Measurements from ENCODE around the gene KLF7.

Gene KLF7

DNA sequence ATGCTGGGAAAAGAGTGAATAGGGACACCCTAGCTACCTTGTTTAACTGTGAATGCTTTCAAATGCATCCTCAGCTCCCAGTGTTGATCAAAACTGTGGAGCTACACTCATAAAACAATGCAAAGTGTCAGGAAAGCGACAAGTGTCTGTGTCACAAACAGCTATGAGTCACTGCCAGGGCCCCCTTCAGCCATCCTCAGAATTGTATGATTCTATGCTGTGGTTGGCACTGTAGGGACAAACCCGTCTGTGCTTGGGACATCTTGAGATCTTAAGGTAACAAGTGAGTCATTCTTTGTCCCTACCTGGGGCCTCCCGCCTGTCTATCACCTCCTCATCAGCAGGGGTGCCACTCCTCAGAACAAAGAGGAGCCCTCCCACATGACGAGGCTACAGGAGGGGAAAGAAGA is 42.4 kb downstream of the KLF7 start:
- no peak for DNase-seq

DNA sequence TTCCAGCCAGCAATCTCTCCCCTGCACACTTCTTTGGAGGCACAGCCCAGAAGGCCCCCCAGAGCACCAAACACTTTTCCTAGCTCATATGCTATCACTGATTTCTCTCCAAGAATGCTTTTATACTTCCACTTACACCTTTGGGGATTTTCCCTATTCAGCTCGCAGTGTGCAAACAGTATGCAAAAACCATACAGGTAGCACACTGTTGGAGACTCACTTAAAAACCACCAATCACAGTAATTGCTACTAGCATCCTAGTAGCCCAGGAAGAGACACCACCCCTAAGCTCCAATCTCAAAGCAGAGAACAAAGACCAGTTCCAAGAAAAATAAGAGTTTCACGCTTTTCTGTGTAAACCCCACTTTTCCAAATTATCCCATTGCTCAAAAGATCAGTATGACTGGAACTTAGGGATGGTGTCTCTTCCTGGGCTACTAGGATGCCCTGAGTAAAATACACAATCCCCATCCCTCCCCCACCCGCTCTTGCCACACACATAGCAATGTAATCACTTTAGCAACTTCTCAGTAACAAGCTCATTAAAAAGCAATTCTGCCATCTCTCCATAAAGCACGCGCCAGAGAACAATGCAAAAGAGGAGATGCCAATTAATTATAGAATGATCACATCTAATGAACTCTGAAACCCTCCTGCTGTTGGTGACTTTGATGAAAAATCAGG is 43.0 kb downstream of the KLF7 start:
- DNase-seq: no peak

DNA sequence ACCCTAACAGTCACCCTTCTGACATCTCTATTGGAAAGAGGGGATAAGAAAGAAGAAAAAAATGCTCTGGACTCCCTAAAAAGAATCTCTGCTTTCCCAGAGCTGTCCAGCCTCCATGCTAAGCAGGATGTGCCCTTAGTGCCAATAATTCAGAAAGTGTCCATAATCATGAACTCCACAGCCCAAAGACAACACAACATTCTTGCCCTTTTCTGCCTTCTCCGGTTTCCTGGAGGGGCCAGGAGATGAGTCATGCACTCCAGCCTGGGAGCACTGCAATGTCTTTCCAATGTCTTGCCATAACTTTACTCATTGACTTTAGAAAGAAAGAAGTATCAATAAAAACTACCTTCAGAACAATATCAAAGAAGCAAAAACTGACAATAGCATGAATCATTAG is 44.0 kb downstream of the KLF7 start:
- peak in 1 of 2 experiments; percentile 58 for DNase-seq

DNA sequence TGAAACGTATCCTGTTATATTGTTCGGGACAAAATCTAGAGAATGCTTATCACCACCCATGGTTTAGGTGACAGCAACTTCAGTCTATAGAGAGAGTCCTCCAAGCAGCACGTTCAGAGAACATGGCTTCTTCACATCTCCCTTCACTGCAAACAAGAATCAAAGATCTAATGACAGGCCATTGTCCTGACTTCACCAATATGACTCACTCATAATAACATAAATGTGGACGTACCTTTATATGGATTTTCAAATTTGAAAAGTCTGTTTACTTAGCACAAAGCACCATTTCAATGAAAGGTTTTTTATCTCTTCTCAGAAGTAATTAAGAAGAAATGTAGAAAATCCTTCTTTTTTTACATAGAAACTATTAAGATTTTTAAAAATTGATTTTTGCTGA is 46.7 kb downstream of the KLF7 start:
- no peak for DNase-seq

DNA sequence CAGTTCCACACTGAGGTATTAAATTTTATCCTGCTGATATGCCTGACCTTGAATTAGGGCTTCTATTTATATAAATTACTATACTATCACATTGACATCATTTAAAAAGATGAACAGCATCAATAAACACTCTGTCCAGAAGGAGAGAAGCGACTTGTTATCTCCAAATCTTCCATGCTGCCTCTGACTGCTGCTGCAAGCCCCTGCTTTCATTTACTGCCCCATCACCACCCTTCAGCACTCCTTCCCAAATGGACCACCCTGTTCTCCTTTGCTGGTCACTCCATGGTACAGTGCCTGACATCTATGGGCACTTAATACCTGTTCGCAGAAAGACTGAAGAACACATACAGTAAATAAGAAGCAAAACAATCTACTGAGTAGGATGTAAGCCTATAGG is 48.1 kb downstream of the KLF7 start:
- DNase-seq: no peak

DNA sequence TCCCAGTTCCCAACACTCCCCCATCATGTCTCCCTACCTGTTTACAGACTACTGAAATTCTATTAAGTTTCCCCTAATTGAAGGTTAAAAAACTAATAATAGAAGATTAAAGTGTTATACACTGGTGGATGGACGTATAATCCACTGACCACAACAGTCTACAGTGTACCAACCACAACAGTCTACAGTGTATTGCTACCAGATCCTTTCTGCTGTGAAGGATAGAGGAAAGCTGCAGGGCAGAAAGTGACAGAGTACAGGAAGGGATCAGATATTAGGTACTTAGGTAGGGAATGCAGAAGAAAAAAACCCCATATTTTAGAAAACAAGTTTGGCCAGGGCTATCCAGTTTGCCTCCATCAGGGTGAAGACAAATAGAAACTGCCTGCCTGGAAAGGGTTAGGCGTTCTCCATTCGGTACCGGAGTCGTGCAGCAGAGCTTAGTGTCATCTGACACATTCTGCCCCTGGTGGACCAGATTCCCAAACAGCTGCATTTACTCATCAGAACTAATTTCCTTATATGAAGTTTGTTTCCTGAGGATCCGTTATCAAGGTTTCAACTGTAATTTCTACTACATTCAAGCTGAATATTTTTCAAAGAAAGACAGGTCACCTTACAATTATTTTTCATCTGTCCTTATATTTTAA is 49.9 kb downstream of the KLF7 start:
- no peak for DNase-seq

DNA sequence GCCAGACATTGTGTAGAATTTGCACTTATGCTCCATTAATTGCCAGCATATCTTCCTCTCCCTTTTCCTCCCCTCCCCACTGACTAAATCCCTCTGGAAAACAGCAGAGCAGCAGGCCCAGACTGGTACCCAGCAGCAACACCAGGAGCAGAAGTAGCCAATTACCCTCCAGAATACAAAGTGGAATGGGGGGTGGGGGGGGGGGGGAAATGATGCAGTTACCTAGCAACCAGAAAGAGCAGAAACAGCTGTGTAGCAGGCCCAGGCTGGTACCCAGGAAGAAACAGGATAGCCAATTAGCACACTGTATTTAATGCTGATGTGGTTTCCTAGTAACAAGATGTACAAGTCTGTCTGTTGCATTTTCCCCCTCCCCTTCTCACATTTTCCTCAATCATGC is 52.3 kb downstream of the KLF7 start:
- DNase-seq: no peak

DNA sequence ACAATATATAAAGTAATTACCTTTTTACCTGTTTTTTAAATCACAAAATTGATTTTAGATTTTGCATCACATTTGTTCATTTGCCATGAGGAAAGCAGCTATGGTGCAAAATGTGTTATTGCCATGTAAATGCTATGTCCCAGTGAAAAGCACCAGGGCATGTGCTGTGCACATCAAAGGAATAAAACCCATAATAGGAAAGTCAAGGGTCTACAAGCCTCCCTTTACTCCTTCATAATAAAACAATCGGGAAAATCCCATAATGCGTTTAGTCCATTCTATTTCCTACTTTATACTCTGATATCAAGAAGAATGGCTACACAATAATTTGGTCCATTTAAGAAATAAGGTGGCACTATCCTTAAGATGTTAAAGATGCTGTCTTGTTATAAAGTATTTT is 53.0 kb downstream of the KLF7 start:
- DNase-seq: no peak

DNA sequence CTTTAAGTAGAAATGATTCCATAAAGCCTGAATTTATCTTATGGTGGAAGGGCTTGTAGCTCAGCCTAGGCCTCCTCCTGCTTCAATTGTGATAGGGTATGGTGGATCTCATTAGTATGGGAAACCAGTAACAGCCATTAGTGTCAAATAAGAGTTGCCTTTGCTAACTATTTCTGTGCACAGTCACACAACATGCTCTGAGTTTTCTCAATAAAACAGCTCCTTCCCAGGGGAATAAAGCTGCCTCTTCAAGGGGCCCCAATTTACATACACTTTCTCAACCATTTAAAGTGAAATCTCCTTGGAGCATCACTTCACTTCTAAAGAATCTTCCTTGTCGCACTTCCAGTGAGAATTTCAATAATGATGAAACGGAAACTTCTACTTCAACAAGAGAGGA is 53.4 kb downstream of the KLF7 start:
- DNase-seq: no peak

DNA sequence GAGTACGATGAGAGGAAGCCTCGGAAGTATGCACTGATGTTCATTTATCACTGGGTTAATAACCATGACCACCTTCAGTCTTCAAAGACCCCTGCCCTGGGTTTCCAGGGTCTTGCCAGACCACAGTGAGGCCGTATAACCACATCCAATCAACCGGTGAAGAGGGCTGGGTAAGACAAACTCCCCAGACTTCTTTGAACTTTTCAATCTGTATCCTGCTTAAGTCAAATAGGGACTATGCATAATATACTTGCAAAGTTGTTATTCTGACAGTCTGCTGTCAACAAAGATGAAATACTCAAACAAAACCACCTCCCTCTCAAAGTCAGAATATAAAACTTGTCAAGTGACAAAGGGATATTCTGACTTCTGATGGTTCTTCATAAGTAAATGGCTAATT is 54.0 kb downstream of the KLF7 start:
- DNase-seq: no peak

DNA sequence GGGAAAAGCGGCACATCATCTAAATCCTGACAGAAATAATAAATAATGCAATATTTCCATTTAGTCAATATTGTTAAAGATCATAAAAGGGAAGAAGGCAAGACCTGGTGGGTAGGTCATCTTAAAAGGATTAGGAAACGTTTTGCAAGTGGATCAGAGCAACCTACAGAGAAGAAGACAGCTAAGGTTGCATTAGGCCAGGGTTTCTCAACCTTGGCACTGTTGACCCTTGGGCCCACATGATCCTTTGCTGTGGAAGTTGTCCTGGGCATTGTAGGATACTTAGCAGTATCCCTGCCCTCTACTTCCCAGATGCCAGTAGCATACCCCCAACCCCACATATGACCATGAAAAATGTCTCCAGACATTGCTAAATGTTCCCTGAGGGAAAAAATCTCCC is 55.0 kb downstream of the KLF7 start:
- no peak for DNase-seq

DNA sequence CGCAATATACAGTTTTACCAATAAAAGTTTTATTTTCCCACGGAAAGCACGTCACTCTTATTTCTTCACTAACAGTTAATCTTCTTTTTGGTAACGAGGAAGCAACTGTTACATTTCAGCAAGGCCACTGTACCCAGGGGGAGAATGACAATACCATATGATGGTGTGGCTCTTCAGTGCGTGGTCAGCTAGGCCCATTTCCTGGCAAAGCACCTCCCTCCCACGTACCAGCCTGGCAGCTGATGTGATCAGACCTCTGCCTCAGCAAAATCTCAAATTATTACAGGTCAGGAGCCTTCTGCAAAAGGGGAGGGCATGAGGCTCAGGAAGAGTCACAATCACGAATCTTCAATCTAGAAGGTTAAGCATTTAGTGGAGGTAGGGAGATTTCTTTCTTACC is 55.4 kb downstream of the KLF7 start:
- DNase-seq: no peak

DNA sequence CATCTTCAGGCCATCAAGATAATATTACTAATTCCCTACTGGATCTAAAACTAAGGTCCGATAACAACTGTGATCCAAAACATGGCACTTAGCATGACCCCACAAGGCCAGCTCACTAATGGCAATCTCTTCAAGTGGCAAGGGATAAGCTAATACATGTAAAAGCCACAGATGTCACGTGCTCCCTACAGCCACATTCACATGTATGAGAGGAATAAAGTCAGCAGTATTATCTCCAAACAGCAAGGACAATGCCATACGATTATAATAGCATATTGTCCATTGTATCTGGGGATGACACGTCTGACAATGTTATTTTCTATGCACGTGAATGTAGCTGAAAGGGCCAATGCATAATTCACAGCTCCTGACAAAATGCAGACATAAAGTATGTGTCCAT is 56.0 kb downstream of the KLF7 start:
- no peak for DNase-seq

DNA sequence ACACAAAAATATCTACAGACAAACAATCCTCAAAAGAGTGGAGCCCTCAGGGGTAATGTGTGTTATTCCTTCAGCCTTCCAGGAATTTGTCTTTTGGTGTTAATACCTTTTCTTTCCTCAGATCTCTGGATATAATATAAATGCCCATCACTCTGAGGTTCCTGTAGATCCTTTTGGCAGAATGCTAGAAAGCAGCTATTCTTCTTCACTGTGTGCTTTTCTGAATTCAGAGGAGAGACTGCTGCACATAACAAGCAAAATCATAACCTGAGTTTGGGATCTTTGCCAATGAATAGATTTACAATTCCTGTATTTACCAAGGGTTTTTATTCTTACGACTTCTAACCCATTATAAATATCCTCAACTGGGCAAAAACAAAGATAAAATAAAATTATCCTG is 57.3 kb downstream of the KLF7 start:
- no peak for DNase-seq

DNA sequence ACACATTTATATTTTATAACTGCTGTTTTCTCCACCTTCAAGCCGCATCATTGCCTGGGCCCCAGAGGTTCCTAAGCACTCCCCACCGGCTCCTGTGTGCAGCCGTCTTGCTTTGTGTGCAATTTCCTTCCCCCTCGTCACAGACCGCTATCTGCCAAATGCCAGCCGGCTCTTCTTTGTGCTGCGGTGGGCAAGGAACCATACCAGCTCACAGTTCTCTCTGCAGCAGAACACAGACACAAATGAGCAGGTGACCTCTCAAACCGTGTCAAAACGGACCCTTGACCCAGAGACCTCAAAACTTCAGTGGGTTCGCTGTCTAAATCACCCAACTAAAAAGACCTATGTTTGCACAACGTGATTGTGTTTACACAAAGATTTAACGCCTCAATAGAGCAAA is 58.2 kb downstream of the KLF7 start:
- no peak for DNase-seq

DNA sequence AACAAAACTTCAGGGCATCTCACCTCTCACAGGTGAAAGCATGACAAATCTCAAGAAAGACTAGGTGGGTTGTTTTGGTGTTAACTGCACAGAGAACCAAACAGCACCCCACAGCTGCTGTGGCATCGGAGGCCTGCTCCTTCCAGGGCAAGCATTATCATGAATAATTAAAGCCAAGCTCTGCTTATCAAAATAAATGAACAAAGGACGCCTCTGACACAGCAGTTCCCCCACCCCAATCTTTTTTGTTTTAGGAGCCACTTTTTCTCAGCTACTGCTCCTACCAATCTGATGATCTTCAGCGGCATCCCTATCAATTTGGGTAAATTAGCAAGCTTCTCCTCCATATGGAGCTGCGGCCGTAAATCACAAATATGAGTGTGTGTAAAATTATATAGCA is 58.6 kb downstream of the KLF7 start:
- no peak for DNase-seq

DNA sequence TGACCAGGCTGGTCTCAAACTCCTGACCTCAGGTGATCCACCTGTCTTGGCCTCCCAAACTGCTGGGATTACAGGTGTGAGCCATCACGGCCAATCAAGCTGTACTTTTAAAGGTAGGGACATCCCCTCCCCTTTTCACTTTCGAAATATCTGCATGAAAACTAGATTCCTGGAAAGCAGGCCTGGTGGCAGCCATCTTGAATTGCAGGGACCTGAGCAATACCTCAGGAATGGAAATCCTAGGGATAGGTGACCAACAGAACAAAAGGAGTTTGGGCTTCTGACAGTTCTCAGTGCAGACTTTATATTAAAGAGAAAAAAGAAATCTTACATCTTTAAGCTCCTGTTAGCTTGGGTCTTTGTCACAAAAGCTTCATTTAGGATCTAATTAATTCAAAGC is 62.6 kb downstream of the KLF7 start:
- DNase-seq: no peak

DNA sequence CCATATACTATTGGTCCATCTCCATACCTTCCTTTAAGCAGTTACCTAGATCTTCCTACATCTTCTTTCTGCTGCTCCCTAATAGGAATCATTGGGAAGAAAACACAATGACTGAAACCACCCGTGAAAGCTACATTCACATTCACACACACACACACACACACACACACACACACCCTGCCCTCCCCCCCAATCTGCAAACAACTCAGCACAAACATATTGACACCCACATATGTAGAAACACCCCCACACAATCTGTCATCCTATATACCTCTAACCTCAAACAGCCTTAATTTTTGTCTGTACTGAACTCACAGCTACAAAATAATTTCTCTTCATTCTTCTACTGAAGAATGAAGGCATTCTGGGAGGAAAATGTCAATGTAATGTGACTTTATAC is 63.8 kb downstream of the KLF7 start:
- DNase-seq: no peak

DNA sequence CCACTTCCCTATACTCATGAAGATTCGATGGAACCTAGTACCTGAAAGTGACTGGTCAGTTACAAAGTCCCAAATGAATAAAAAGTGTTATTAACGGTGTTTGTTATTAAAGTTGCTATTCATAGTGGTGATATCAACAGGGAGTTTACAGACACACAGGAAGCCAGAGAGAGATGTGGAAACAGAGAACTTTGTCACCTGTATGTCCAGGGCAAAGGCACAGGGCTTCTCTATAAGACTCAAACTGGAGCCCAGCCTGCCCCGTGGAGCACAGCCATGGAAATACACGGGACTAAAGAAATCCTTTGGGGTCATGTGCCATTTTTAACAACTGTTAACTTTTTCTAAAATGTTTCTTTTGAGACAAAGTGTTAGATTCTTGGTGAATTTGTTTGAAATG is 68.5 kb downstream of the KLF7 start:
- DNase-seq: no peak

DNA sequence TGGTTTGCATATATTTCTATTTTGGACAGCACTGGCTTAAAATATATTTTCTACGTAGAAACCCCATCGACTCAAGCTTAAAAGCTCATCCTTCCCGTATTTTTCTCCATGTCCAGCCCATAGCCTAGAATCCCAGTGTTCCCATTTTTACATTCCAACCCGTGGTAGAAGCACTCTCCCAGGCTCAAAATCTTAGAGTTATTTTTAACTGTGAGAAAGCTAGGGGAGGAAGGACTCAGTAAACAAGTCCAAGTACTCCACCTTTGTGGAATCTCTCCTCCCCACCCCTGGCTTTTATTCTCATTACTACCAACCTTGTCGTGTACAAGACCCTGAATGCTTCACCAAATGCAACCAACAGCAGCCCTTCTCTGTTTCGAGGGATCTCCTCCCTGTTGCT is 69.8 kb downstream of the KLF7 start:
- DNase-seq: no peak

DNA sequence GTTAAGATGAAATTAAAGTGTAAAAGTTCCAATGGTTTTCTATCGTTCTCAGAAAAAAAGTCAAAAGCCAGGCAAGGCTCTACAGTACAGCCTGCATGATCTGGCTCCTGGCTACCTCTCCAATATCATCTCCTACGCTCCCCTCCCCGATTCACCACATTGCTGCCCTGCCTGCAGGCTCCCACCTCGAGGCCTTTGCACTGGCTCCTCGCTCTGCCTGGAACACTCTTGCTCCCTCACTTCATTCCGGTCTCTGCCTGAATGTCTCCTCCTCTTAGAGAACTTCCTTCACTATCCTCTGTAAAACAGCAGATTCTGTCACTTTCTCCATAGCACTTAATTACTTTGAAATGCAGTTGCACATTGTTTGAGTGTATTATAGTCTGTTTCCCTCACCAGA is 72.5 kb downstream of the KLF7 start:
- no peak for DNase-seq

DNA sequence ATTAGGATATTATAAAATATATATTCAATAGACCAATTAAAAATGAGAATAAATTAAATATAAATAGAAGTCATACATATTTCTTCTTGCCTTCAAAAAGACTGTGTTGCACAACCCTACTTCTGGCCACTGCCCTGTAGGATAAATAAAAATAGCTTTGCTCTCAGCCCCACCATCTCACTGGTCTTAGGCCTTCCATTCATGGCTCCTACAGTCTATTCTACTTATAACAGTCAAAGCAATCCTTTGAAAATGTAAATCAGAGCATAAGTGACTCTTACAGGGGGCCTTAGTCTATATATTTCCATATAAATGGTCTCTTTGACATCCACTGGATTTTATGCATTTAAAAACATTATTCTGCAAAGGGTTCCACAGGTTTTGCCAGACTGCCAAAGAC is 72.9 kb downstream of the KLF7 start:
- no peak for DNase-seq

DNA sequence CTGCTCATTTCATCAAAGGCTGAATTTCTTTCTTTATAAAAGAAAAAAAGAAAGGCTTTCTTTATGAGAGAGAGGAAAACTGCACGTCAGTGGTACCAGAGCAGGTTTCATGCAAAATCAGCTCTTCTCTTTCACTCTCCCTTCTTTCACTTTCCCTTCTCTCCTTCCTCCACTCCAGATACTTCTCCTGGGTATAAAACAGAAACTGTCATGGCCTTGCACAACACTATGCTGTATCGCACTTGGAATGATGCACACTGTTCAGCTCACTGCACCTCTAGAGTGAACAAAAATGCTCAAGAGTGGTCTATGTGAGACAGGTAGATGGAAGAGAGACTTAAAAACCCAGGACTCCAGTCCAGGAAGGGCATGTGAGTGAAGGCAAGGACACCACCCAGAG is 73.8 kb downstream of the KLF7 start:
- no peak for DNase-seq

DNA sequence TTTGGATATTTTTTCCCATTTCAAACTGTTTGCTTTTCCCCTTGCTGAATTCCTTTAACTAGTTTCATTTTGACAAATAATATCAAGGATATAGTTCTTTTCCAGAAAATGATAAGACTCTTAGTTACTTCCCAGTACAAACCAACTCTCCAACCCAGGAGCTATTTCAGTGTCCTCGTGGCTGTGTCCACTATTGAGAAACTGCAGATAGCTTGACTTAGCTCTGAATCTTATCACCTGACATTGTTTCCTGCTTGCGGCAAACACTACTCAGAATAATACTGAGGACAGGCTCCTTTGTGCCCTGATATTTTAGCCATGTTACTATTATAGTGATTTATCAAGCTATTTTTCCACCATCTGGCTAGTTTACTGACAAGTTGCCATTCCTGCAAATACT is 74.6 kb downstream of the KLF7 start:
- DNase-seq: no peak

DNA sequence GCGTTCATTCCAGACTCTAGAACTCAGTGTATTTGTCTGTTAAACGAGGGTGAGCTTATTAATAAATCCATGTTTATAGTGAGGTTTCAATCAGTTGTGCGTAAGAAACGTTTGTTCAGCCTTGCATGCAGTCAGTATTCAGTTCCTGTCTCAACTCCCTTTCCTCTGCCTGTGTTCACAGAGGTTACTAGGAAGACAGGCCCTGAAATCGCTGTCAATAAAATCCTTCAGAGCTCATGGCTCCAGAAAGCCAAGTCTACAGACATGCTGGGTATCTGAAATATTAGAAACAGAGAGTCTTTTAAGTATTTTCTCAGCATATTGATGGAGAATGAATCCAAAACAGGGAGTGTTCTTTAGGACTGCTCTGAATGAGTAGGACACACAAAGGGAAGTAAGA is 75.4 kb downstream of the KLF7 start:
- DNase-seq: no peak

Measured in SW 1271 (cell line).